GM12878 (cell line): ENCODE data around the gene MAST4. TPM values are rescaled to one million over a fixed set of nuclear protein-coding genes. Genes with fewer than 3 reads are reported as not detected.

ENCODE experiments used
- ATAC-seq: fragments of 200-7000 bp; cut with Tn5 transposase; 3 replicates; pipeline ENCODE4 v1.9.1; 2020; ENCODE audit warnings: mild to moderate bottlenecking, moderate library complexity
- BruUV-seq: library from RNA; stranded (reverse); fragments of 400-500 nt; replicated peaks from 2 replicates; lab custom pipeline; 2021; lab: Mats Ljungman, UMichigan
- CTCF ChIA-PET: fragments of 300-600 bp; sonication (Branson Sonifier 250); formaldehyde crosslinking; extraction: SDS; loops from one replicate; lab custom pipeline; 2021; ENCODE audit warnings: inconsistent platforms; lab: Yijun Ruan, JAX
- POLR2A ChIA-PET: fragments of 350-600 bp; formaldehyde crosslinking; extraction: SDS; loops from one replicate; lab custom pipeline; 2021; ENCODE audit warnings: inconsistent platforms; lab: Charles Lee
- RAD21 ChIA-PET: fragments of 300-600 bp; sonication (Branson Sonifier 250); formaldehyde crosslinking; loops from one replicate; lab custom pipeline; 2023; ENCODE audit warnings: antibody characterized with exemption; ENCODE audit not compliant: unreplicated experiment; lab: Charles Lee
- SMC1A ChIA-PET: fragments of 300-600 bp; sonication (Branson Sonifier 250); formaldehyde crosslinking; loops from one replicate; lab custom pipeline; 2023; ENCODE audit not compliant: unreplicated experiment, uncharacterized antibody; lab: Charles Lee
- DNase-seq: peaks from one replicate; pipeline ENCODE4 v3.0.0-alpha.2; 2011; ENCODE audit warnings: low read depth, low spot score
- FAIRE-seq: peaks from 3 replicates; lab custom pipeline; 2011; peaks lifted over from hg19 to GRCh38; lab: Jason Lieb, UNC
- H2AFZ ChIP-seq: 2 replicates; pipeline ENCODE4 v1.6.0; 2011; ENCODE audit warnings: low read depth, low read length, control low read depth; ENCODE audit not compliant: control insufficient read depth
- H3K27ac ChIP-seq: 2 replicates; pipeline ENCODE4 v1.5.1; 2011; ENCODE audit warnings: control low read depth; ENCODE audit not compliant: control insufficient read depth, insufficient read depth
- H3K27me3 ChIP-seq, 2 experiments: replicated peaks in 1 of 2; 2 replicates each; pipeline versions ENCODE4 v1.6.0 to v1.6.1; 2011; ENCODE audit warnings: low read length in 1 of 2; ENCODE audit not compliant: control insufficient read depth in 2 of 2, insufficient read depth in 2 of 2
- H3K36me3 ChIP-seq, 2 experiments: 2 replicates each; pipeline ENCODE4 v1.5.1; 2011; ENCODE audit warnings: low read length in 1 of 2; ENCODE audit not compliant: control insufficient read depth in 2 of 2, insufficient read depth in 2 of 2
- H3K4me1 ChIP-seq: 2 replicates; pipeline ENCODE4 v1.6.1; 2011; ENCODE audit warnings: mild to moderate bottlenecking, low read length, moderate library complexity, mixed read lengths; ENCODE audit not compliant: control insufficient read depth, insufficient read depth
- H3K4me2 ChIP-seq: 2 replicates; pipeline ENCODE4 v1.6.0; 2011; ENCODE audit warnings: control low read depth; ENCODE audit not compliant: control insufficient read depth, insufficient read depth
- H3K4me3 ChIP-seq: fragments of 200-600 bp; sonication (generic); 2 replicates; pipeline ENCODE4 v1.5.1; 2016
- H3K79me2 ChIP-seq: 2 replicates; pipeline ENCODE4 v1.6.0; 2011; ENCODE audit warnings: low read length; ENCODE audit not compliant: control insufficient read depth, insufficient read depth
- H3K9ac ChIP-seq: 2 replicates; pipeline ENCODE4 v1.8.0; 2011; ENCODE audit warnings: low read length, control low read depth, mixed read lengths; ENCODE audit not compliant: control insufficient read depth, insufficient read depth
- H3K9me3 ChIP-seq: replicated peaks from 3 replicates; pipeline ENCODE4 v1.5.1; 2011; ENCODE audit warnings: mild to moderate bottlenecking, low read length; ENCODE audit not compliant: control insufficient read depth, insufficient read depth
- H4K20me1 ChIP-seq: 2 replicates; pipeline ENCODE4 v1.6.0; 2011; ENCODE audit not compliant: control insufficient read depth, insufficient read depth
- JUNB ChIP-seq: IDR thresholded peaks from 2 replicates; pipeline ENCODE4 v1.6.1; 2016; ENCODE audit warnings: antibody characterized with exemption, mild to moderate bottlenecking
- ZBTB11 ChIP-seq: fragments of 450-650 bp; formaldehyde crosslinking; IDR thresholded peaks from 2 replicates; pipeline ENCODE4 v1.5.0; 2022; ENCODE audit warnings: mild to moderate bottlenecking, missing genetic modification characterization
- WGBS: methylation state at CpG from one replicate; pipeline ENCODE4 v1.1.6; 2016; ENCODE audit warnings: low lambda C conversion rate; ENCODE audit not compliant: insufficient replicate concordance, insufficient coverage; ENCODE audit errors: missing lambda C conversion rate; 5-methylcytosine and 5-hydroxymethylcytosine counted together
- in situ Hi-C: fragments of 300-500 bp; cut with MboI; formaldehyde crosslinking; loops from 9 replicates; pipeline ENCODE4 v1.14.3; 2018; ENCODE audit warnings: mixed read lengths
- intact Hi-C: fragments of 100-400 bp; cut with micrococcal nuclease; formaldehyde crosslinking; loops from one replicate; pipeline ENCODE4 v1.14.2; 2022; ENCODE audit not compliant: unreplicated experiment
- polyA plus RNA-seq, 11 experiments: library from polyadenylated mRNA; depleted of rRNA in 4 of 11; unstranded in 6 of 11; stranded (reverse) in 5 of 11; fragments of >200 nt; fragmentation: Nextera tagmentation in 4 of 11; fragmentation: Illumina TruSeq in 1 of 11; extraction: Ambion mirVana in 4 of 11; extraction: Trizol in 1 of 11; gene quantifications; 1 replicate in 1 of 11; 2 replicates in 10 of 11; pipeline versions ENCODE4 v1.2.1 to v1.2.3, GENCODE V29; 2011 to 2016; ENCODE audit warnings: inconsistent platforms in 2 of 11, missing spikeins in 2 of 11, low read depth in 1 of 11
- total RNA-seq, 4 experiments: library from RNA; depleted of rRNA in 3 of 4; stranded (reverse); fragments of >200 nt in 3 of 4; fragmentation: Illumina TruSeq in 1 of 4; extraction: Trizol in 1 of 4; gene quantifications; 2 replicates each; pipeline versions ENCODE4 v1.2.1 to v1.2.3, GENCODE V29; 2013 to 2021

MAST4 gene
- total and polyA plus RNA-seq, 10 of the 15 experiments (the other 5 are each of a cell fraction or from before 2014, with no cell fraction given), result 0.02 to 1.6 (median 0.29) TPM; not detected in 1

GRCh38 chr5:66945389-66946349 is 349.5 kb downstream of the MAST4 start:
- Histone ChIP-seq H3K4me3 (no peak overlapping the region), H3K4me2 (no peak overlapping the region), H3K27me3 (no peaks in the 10 kb centered on the region; a peak in 1 of 4 replicates), H4K20me1 (no peaks in the 10 kb centered on the region), H3K36me3 (no peaks in the 10 kb centered on the region), H3K9ac (no peak overlapping the region), H3K79me2 (no peaks in the 10 kb centered on the region), H3K9me3 (no peaks in the 10 kb centered on the region), H2AFZ (no peak overlapping the region), H3K4me1 (no peaks in the 10 kb centered on the region), H3K27ac (no peak overlapping the region)
- CTCF ChIA-PET, result no interaction called here
- in situ Hi-C loops, result no loop called here
- SMC1A ChIA-PET, result interaction anchor here (1.0 to 1.6 kb wide), 2 partner anchors 14 to 67 kb away, joined by 3 to 6 read pairs; no protein-coding TSS in a partner anchor
- POLR2A ChIA-PET, result no interaction called here
- RAD21 ChIA-PET, result no interaction called here
- intact Hi-C loops, result no loop called here
- FAIRE-seq (peak; percentile 18), ATAC-seq (peak; percentile 86), DNase-seq (no peak)
- BruUV-seq, result no TSS peak
- TF ChIP-seq JUNB, result peak; percentile 38; the same call in 1 of the 2 replicates
- TF ChIP-seq ZBTB11 (CRISPR knock-in tag), result no peak
- WGBS, result 6% methylated on average over 7 of the region's 7 CpGs
